IMR-90 (cell line): ENCODE data around the gene SLC17A8.

Experiments
- BHLHE40 ChIP-seq: fragments of 150-350 bp; IDR thresholded peaks from 2 replicates; pipeline ENCODE4 v1.6.1; 2016; ENCODE audit warnings: mild to moderate bottlenecking, low read depth, low read length
- CEBPB ChIP-seq: IDR thresholded peaks from 2 replicates; pipeline ENCODE4 v1.6.1; 2012; ENCODE audit warnings: low read depth, low read length, improper control_type of control experiment
- CTCF ChIP-seq: conservative IDR thresholded peaks from 2 replicates; pipeline ENCODE4 v1.5.1; 2012; ENCODE audit warnings: mild to moderate bottlenecking, low read depth, low read length, improper control_type of control experiment
- FOS ChIP-seq: fragments of 150-350 bp; IDR thresholded peaks from 2 replicates; pipeline ENCODE4 v1.6.1; 2016; ENCODE audit warnings: low read depth, low read length
- MAZ ChIP-seq: IDR thresholded peaks from 2 replicates; pipeline ENCODE4 v1.6.1; 2012; ENCODE audit warnings: low read depth, mild to moderate bottlenecking, low read length, improper control_type of control experiment, moderate library complexity, borderline replicate concordance
- MXI1 ChIP-seq: IDR thresholded peaks from 2 replicates; pipeline ENCODE4 v1.6.1; 2012; ENCODE audit warnings: low read depth, mild to moderate bottlenecking, low read length, moderate library complexity, borderline replicate concordance
- NFE2L2 ChIP-seq: fragments of 150-350 bp; IDR thresholded peaks from 2 replicates; pipeline ENCODE4 v1.6.1; 2016; ENCODE audit warnings: low read depth, mild to moderate bottlenecking, low read length
- POLR2A ChIP-seq: IDR thresholded peaks from 2 replicates; pipeline ENCODE4 v1.6.1; 2012; ENCODE audit warnings: mild to moderate bottlenecking, low read depth, low read length
- RAD21 ChIP-seq: IDR thresholded peaks from 2 replicates; pipeline ENCODE4 v1.6.1; 2012; ENCODE audit warnings: low read length, improper control_type of control experiment
- RFX5 ChIP-seq: IDR thresholded peaks from 2 replicates; pipeline ENCODE4 v1.8.0; 2012; ENCODE audit warnings: low read depth, mild to moderate bottlenecking, low read length, moderate library complexity
- SMC3 ChIP-seq: fragments of 150-350 bp; IDR thresholded peaks from 2 replicates; pipeline ENCODE4 v1.6.1; 2016; ENCODE audit warnings: low read depth, mild to moderate bottlenecking, antibody characterized with exemption, low read length, moderate library complexity
- TF ChIP-seq, protein P1 (sequence below): fragments of 150-350 bp; IDR thresholded peaks from 2 replicates; pipeline ENCODE4 v1.6.1; 2016; ENCODE audit warnings: low read depth, mild to moderate bottlenecking, low read length, moderate library complexity, borderline replicate concordance

DNA sequence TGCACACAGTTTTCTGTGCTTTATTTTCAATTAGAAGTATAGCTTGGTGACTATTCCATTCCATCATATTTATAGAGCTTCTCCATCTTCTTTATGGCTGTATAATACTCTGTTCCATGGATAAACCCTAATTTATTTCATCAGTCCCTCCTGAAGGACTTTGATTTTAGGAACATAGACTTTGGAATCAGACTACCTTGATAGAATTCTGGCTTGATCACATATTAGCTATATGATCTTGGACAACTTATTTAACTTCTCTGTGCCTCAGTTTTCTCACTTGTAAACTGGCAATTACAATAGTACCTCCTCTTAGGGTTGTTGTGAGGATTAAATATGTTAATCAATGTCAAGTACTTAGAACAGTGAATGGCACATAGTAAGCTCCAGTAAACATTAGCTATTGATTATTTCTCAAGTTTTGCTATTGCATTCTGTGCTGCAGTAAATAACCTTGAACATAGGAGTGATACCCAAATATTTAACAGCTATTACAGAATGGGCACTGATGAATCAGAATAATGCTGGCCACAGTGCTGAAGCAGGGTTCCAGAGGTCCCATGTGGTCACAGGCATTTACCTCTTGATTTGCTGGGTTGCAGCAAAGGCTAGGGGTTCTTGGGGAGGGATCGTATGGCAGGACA is 104.6 kb downstream of the SLC17A8 start:
- no peak for TF ChIP-seq CTCF
- no peak for TF ChIP-seq RFX5
- no peak for TF ChIP-seq POLR2A
- no peak for TF ChIP-seq BHLHE40
- no peak for TF ChIP-seq MAZ
- TF ChIP-seq CEBPB, result no peak
- TF ChIP-seq, protein P1, sequence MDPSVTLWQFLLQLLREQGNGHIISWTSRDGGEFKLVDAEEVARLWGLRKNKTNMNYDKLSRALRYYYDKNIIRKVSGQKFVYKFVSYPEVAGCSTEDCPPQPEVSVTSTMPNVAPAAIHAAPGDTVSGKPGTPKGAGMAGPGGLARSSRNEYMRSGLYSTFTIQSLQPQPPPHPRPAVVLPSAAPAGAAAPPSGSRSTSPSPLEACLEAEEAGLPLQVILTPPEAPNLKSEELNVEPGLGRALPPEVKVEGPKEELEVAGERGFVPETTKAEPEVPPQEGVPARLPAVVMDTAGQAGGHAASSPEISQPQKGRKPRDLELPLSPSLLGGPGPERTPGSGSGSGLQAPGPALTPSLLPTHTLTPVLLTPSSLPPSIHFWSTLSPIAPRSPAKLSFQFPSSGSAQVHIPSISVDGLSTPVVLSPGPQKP, result no peak
- TF ChIP-seq RAD21, result no peak
- no peak for TF ChIP-seq SMC3
- TF ChIP-seq NFE2L2, result no peak
- no peak for TF ChIP-seq FOS
- no peak for TF ChIP-seq MXI1
